HG02678 (cell line): ENCODE results near the gene INAFM2.

Experiments used
- ATAC-seq: cut with Tn5 transposase; IDR thresholded peaks from one replicate; pipeline ENCODE4 v1.9.1; 2021; ENCODE audit warnings: mild to moderate bottlenecking, moderate library complexity; ENCODE audit not compliant: unreplicated experiment

The INAFM2 gene

DNA sequence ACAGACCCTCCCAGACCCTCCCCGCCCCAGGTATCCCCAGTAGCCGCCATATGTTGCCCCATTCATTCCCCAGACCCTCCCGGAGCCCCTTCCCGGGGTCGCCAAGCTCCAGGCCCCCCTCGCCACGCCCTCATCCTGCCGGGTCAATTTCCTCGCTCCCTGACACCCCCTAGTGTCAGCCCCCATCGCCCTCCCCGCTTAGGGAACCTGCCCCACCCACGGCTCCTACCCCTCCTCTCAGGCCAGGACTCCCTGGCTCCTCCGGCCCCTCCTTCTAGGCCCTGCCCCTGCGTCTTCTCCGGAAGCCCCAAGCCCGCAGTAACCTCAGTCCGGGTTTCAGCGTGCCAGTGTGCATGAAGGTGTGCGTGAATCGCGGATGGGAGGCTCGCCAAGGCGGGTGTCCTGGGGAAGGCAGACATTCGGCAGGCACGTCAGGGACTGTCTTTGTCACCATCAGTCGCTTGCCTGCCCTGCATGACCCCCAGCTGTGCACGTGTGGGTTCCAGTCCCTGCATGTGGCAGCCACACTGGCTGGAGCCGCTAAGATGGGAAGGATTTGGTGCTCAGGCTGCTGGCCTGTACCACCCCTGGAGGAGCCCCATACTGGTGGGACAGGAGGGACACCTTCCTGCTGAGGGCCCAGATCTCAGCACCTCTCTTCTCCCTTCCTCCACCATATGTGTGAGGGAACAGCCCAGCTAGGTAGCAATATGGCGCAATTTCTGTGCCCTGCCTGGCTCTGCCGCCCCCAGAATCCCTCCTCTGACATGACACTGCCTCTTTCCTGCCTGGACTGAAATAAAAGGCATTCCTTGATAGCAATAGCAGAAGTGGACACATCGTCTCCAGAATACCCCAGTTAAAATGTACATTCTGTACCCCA is 35.2 kb downstream of the INAFM2 start:
- peak; percentile 18 for ATAC-seq

DNA sequence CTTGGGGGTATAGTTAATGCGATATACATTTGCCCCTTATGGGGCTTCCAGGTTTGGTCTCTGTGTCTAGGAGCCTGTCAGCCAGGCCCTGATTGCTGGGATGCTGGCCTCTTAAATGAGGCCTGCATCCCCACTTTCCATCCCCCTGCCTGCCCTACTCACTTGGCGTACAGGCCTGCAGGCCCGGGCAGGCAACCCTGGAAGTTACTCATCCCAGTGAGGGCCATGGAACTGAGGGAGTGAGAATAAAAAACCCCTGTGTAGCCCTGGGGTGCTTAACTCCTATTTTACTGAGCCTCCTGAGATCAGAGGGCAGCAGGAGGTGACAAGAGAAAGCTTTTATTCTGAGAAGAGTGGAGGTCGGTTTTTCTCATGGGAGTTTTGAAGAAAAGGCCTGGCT is 36.5 kb downstream of the INAFM2 start:
- no peak for ATAC-seq

DNA sequence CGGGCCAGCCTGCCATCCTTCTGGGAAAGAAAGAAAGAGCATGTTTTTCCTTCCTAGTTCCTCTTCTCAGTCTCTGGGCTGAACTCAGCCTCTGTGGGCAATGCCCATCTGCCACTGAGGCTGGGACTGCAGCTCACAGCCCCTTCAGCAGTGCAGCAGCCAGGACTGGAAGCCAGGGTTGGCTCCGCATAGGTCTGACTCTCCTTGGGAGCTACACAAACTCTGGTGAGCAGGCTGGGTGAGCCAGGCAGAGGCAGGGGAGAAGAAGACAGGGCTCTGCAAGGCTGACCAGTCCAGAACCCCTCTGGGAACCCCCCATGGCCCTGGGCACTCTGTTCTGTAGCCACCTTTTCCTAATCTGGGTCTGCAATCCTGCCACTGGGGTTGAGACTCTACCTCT is 38.1 kb downstream of the INAFM2 start:
- no peak for ATAC-seq

DNA sequence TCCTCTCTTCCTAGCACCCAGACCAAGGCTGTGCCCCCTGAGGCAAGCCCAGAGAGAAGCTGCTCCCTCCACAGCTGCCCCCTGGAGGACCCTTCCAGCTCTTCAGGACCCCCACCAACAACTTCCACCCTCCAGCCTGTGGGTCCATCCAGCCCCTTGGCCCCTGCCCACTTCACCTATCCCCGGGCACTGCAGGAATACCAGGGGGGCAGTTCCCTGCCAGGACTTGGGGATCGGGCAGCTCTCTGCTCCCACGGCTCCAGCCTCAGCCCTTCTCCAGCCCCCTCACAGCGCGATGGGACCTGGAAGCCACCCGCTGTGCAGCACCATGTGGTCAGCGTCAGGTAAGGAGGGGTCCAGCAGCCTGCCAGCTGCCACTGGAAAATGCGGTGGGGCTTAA is 40.1 kb downstream of the INAFM2 start:
- ATAC-seq, result no peak

DNA sequence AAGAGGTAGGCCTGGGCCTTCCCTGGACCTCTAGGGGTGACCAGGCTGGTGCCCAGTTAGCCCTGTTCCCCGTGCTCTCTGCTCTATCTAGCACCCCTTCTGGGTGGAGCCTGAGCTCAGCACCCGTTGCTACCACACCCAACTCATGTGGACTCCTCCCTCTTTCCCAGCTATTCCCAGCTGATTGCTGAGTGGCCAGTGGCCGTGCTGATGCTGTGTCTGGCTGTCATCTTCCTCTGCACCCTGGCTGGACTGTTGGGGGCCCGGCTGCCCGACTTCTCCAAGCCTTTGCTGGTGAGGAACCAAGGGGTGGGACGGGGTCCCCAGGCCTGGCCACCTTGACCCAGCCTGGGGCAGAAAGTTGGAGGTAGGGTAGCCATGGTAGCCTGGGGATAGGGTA is 40.8 kb downstream of the INAFM2 start:
- no peak for ATAC-seq

DNA sequence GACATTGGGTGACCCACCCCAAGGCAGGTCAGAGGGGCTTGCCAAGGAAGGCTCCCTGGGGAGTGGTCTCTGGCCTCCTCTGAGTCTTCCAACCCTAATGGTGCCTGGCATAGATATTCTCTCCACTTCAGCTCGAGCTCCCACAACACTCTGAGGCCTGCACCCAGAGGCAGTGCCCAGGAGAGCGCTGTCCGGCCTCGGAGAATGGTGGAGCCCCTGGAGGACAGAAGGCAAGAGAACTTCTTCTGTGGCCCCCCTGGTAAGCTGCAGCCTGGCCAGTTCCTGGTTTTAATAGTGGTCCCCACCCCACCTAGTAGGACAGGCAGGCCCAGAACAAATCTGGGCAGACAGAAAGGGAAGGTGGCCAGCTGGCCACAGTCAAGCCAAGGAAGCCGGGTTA is 41.5 kb downstream of the INAFM2 start:
- ATAC-seq, result no peak

DNA sequence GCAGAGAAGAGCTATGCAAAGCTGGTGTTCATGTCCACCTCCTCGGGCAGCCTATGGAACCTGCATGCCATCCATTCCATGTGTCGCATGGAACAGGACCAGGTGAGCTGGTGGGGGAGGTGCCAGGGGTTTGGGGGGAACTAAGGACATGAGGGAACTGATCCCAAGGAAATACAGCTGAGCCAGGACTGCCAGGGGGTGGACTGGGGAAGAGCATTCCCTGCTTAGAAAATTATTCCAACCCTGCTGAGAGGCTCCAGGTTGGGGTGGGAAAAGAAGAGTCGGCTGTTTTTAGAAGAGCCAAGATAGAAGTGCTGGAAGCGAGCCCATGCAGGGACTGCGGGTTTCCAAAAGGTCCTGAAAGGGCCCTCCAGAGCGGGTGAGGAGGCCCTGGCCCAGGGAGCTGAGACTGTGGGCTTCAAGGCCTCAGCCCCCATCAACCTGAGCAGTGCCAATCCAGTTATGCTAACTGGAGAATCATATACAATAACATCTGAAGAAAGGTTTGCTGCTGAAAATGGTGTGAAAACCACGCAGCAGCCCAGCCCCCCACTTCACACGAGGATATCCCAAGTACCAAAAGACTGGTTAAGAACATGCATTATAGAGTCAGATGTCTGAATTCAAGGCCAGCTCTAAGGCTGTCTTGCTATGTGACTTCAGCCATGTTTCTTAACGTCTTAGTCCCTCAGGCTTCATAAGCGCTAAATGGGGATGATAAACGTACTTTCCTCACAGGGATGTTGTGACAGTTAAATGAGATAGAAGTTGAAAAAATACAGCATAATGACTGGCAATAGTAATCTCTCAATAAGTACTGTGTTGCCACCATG is 42.3 kb downstream of the INAFM2 start:
- ATAC-seq, result no peak

DNA sequence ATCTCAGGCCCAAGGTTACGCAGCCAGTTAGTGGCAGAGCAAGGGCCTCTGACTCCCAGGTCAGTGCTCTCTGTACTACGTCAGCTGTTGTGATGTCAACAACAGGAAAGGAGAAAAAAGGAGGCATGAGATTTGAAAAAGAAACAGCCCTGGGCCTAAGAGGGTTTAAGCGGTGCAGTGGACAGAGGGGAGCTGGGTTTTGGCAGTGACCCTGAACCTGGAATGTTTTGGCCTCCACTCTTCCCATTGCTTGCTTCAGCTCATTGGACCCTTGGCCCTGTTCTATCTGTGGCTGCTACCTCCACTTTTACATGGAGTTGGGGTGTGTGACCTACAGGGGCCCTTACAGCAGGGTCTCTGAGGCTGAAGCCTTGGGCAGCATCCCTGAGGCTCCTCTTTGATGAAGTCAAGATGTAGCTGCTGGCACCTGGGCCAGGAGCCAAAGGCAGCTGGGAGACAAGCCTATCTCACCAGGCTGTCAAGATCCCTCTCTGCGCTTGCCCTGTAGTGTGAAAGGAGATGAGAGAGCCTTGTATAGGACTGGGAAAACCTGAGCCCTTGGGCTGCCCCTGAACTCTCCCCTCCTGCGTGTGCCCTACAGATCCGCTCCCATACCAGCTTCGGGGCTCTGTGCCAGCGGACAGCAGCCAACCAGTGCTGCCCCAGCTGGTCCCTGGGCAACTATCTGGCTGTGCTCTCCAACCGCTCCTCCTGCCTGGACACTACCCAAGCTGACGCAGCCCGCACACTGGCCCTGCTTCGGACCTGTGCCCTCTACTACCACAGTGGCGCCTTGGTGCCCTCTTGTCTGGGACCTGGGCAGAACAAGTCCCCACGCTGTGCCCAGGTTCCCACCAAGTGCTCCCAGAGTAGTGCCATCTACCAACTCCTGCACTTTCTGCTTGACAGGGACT is 43.2 kb downstream of the INAFM2 start:
- ATAC-seq, result no peak

DNA sequence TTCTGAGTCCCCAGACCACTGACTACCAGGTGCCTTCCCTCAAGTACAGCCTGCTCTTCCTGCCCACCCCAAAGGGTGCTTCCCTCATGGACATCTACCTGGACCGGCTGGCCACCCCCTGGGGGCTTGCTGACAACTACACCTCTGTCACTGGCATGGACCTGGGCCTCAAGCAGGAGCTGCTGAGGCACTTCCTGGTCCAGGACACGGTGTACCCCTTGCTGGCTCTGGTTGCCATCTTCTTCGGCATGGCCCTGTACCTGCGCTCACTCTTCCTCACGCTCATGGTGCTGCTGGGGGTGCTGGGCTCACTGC is 43.8 kb downstream of the INAFM2 start:
- no peak for ATAC-seq

DNA sequence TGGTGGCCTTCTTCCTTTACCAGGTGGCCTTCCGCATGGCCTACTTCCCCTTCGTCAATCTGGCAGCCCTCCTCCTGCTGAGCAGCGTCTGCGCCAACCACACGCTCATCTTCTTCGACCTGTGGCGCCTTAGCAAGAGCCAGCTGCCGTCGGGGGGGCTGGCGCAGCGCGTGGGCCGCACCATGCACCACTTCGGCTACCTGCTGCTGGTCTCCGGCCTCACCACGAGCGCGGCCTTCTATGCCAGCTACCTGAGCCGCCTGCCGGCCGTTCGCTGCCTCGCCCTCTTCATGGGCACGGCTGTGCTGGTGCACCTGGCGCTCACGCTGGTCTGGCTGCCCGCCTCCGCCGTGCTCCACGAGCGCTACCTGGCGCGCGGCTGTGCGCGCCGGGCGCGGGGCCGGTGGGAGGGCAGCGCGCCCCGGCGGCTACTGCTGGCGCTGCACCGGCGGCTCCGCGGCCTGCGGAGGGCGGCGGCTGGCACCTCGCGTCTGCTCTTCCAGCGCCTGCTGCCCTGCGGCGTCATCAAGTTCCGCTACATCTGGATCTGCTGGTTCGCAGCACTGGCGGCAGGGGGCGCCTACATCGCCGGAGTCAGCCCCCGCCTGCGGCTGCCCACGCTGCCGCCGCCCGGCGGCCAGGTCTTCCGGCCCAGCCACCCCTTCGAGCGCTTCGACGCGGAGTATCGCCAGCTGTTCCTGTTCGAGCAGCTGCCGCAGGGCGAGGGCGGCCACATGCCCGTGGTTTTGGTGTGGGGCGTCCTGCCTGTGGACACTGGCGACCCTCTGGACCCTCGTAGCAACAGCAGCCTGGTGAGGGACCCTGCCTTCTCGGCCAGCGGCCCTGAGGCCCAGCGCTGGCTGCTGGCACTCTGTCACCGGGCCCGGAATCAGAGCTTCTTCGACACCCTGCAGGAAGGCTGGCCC is 44.5 kb downstream of the INAFM2 start:
- ATAC-seq, result peak; percentile 85

DNA sequence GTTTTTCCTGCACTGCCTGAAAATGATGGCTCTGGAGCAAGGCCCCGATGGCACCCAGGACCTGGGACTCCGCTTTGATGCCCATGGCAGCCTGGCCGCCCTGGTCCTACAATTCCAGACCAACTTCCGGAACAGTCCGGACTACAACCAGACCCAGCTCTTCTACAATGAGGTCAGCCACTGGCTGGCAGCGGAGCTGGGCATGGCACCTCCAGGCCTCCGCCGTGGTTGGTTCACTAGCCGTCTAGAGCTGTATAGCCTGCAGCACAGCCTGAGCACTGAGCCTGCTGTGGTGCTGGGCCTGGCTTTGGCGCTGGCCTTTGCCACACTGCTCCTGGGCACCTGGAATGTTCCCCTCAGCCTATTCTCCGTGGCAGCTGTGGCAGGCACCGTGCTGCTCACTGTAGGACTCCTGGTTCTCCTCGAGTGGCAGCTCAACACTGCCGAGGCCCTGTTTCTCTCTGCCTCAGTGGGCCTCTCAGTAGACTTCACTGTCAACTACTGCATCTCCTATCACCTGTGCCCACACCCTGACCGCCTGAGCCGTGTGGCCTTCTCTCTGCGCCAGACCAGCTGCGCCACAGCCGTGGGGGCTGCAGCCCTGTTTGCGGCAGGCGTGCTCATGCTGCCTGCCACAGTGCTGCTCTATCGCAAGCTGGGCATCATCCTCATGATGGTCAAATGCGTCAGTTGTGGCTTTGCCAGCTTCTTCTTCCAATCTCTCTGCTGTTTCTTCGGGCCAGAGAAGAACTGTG is 45.4 kb downstream of the INAFM2 start:
- no peak for ATAC-seq

DNA sequence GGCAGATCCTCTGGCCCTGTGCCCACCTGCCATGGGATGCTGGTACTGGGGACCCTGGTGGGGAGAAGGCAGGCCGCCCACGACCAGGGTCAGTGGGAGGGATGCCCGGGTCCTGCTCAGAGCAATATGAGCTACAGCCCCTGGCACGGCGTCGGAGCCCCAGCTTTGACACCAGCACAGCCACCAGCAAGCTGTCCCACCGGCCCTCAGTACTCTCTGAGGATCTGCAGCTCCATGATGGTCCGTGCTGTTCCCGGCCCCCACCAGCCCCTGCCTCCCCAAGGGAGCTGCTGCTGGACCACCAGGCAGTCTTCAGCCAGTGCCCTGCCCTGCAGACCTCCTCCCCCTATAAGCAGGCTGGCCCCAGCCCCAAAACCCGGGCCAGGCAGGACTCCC is 46.0 kb downstream of the INAFM2 start:
- ATAC-seq, result no peak

DNA sequence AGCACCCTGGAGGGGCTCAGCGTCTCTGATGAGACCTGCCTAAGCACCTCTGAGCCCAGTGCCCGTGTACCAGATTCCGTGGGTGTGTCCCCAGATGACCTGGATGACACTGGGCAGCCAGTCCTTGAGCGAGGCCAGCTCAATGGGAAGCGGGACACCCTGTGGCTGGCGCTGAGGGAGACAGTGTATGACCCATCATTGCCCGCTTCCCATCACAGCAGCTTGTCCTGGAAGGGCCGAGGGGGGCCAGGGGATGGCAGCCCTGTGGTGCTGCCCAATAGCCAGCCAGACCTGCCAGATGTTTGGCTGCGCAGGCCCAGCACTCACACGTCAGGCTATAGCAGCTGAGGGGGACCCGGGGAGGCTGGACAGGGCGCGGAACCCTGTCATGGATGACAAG is 46.5 kb downstream of the INAFM2 start:
- no peak for ATAC-seq

DNA sequence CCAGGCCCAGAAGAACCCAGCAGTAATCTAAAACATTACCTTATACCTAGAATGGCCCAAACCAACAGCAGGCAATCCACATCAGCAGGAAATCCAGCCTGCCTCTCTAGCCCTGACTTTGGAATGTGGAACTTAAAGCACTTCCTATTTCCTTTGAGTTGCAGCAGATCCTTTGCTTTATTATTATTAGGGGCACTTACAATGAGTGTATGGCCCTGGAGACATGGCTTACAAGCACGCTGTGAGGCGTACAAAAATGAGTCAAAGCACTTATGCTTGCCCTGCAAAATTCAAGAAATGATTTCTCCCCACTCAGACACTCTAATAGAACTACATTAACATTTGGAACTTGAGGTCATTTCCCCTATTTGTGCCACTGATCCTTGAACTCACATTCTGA is 49.5 kb downstream of the INAFM2 start:
- ATAC-seq, result no peak
